GM18867 (cell line): Measurements from ENCODE around the gene FMN1.

Source experiments
- ATAC-seq: cut with Tn5 transposase; IDR thresholded peaks from one replicate; pipeline ENCODE4 v1.9.1; 2021; ENCODE audit warnings: mild to moderate bottlenecking, moderate library complexity; ENCODE audit not compliant: unreplicated experiment

FMN1 gene

DNA sequence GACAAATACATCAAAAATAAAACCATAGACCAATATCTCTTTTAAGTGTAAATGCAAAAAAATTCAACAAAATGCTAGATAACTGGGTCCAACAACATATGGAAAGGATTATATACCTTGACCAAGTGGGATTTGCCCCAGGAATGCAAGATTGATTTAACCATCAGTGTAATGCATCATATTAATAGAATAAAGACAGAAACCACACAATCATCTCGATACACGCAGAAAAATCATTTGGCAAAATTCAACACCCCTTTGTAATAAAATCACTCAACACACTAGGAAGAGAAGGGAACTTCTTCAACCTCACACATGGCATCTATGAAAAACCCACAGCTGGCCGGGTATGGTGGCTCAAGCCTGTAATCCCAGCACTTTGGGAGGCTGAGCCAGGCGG is 457.2 kb downstream of the FMN1 start:
- ATAC-seq = no peak

- no peak for ATAC-seq
These were observed 457.8 kb downstream of the FMN1 start for GRCh38 chr15:32736701-32737061.

DNA sequence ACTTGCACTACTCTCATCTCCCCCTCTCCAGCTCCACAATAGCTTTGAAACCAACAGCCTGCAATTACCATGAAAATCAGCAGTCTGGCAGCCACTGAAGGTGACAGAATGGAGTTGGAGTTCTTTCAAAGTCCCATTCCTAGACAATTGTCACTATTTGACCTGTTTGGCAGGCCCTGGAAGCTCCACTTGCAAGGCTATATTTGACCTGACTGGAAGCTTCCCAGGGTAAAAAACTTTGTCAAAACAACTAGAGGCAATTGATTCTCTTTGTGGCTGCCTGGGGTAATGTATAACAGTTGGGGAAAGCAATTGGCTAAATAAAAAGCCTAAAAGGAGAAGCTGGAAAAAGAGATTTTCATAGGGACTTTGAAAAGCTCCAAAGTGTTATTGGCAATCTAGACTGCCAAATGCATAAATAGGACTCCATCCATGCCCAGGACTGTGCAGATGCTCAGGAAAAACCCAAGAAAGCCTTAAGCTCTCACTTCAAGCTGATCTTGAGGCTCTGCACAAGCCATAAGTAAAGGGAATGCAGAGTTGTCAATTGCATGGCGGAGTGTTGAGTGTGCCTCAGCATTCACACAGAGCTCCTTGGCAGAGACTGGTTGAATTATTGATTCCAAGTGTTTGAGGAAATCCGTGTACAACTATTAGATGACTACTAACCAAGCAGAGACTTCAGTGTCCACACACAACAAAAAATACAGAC is 458.4 kb downstream of the FMN1 start:
- no peak for ATAC-seq

DNA sequence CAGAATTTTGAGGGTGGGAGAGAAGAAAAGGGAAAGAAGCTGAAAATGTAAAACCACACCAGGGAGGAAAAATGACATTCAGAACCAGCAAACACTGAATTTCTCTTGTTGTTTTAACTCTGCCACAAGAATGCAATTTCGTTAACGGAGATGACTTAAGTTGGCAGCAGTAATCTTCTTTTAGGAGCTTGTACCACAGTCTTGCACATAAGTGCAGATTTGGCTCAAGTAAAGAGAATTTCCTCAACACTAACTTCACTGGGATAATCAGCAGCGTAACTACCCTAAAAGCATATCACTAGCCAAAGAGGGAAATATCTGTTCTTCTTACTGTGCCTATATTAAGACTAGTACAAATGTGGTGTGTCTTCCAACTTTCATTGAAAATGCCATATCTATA is 461.2 kb downstream of the FMN1 start:
- ATAC-seq = no peak

- ATAC-seq = no peak
These were observed 461.8 kb downstream of the FMN1 start for GRCh38 chr15:32732574-32733157.

DNA sequence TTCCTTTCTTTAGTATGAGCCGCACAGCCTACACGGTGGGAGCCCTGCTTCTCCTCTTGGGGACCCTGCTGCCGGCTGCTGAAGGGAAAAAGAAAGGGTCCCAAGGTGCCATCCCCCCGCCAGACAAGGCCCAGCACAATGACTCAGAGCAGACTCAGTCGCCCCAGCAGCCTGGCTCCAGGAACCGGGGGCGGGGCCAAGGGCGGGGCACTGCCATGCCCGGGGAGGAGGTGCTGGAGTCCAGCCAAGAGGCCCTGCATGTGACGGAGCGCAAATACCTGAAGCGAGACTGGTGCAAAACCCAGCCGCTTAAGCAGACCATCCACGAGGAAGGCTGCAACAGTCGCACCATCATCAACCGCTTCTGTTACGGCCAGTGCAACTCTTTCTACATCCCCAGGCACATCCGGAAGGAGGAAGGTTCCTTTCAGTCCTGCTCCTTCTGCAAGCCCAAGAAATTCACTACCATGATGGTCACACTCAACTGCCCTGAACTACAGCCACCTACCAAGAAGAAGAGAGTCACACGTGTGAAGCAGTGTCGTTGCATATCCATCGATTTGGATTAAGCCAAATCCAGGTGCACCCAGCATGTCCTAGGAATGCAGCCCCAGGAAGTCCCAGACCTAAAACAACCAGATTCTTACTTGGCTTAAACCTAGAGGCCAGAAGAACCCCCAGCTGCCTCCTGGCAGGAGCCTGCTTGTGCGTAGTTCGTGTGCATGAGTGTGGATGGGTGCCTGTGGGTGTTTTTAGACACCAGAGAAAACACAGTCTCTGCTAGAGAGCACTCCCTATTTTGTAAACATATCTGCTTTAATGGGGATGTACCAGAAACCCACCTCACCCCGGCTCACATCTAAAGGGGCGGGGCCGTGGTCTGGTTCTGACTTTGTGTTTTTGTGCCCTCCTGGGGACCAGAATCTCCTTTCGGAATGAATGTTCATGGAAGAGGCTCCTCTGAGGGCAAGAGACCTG is 463.5 kb downstream of the FMN1 start:
- ATAC-seq = no peak

GRCh38 chr15:32729700-32730395 is 464.7 kb downstream of the FMN1 start:
- ATAC-seq = no peak

DNA sequence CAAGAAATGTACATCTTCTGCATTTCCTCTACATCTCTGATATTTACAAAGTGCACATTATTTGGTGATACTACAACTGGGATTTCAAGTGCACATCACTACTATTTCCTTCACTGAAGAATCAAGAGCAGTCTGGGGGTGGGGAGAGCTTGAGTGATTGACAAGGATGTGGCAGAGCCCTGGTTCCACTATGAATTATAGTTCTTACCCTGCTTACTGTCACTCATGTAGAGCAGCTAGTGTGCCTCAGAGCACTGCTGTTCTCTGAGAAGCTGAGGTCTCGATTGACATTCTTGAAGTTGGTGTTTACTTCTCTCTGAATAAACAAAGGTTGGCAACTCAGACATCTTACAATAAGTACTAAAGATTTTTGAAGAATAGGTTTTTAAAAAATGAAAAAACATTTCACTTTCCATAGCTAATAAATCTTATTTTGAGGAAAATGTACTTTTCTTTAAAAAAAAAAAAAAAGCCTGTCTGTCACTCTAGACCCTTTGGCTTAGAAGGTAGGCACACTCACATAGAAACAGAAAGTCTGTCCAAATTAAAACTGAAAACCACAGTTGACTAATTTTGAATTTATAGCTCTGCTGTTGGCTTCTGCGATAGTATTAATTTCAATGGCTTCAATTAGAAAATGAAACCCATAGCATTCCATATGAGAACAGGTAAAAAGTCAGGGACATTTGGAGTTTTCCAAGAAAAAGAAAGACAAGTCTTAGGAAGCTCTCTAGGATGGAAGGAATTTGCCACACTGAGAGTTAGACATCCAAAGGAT is 471.2 kb downstream of the FMN1 start:
- ATAC-seq = peak; percentile 94

DNA sequence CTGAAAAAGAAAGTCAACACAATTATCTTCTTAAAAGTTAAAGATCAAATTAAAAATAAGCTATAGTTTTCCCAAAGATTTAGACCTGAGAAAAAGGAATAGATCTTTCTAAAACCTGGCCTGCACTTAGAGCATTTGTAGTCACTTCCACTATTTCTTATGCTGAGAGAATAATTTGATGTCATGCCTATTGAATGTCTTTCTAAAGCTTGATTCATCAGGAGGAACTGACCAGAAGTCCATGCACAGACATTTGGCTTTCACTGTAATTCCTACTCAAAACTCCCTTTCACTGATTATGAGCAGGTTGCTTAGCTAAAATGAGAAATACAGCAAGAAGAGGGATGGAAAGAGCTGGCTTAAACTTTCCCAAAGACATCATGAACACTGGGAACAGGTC is 472.4 kb downstream of the FMN1 start:
- no peak for ATAC-seq

GRCh38 chr15:32721596-32721995 is 472.9 kb downstream of the FMN1 start:
- ATAC-seq = no peak

GRCh38 chr15:32718821-32719716 is 475.4 kb downstream of the FMN1 start:
- no peak for ATAC-seq

DNA sequence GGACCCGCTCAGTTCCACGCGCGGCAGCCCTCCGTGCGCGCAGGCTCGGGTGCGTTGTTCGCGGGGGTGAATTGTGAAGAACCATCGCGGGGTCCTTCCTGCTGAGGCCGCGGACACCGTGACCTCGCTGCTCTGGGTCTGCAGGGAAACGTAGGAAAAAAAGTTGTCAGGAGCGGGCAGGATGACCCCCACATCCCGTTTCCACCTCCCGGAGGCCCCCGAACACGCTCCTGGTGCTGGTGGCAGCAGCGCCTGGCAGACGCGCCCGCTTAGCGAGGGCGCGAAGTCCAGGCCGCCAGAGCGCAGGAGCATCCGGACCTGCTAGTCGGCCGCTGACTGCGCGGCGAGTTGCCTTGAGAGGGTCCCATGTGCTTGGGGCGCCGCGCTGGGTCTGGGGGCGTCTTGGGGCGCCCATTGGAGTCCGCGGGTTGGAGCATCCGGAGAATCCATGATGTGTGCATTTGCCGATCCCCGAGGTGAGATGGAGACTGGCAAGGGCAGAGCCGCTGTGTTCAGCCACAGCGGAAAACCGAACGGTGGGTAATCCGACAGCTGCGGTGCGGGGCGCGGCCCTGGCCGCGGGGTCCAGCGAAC is 476.2 kb downstream of the FMN1 start:
- no peak for ATAC-seq

DNA sequence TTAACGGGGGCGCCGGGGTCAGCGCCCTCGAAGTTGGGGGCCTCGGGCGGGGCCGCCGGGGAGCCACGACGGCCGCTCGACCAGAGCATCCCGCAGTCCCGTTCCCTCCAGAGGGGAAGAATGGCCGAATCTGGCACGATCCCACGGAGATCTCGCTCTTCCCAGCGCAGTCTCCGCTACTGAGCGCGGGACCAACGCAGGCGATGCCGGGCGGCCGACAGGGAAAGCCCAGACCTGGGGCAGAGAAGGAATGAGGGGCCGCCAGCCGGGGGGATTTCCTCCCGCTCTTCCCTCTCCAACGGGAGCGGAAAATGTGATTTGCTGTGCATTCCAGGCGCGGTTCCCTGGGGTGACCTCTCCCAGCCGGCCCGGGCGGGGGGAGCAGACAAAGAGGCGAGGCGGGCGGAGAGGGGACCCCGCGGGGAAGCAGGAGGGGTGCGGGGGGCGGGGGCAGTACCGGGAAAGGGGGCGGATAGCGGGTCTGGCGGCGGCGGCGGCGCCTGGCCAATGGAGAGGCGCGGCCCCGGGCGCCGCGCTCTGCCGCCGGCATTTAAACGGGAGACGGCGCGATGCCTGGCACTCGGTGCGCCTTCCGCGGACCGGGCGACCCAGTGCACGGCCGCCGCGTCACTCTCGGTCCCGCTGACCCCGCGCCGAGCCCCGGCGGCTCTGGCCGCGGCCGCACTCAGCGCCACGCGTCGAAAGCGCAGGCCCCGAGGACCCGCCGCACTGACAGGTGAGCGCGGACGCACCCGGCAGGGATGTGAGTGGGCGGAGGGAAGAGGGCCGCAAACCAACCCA is 476.9 kb downstream of the FMN1 start, which contains the start of gene GREM1:
Gene GREM1, plus strand, starts transcription at position 579 of the 801 bp plus-strand sequence. CDS start 12,687 bp downstream, outside the sequence.
- ATAC-seq = no peak

DNA sequence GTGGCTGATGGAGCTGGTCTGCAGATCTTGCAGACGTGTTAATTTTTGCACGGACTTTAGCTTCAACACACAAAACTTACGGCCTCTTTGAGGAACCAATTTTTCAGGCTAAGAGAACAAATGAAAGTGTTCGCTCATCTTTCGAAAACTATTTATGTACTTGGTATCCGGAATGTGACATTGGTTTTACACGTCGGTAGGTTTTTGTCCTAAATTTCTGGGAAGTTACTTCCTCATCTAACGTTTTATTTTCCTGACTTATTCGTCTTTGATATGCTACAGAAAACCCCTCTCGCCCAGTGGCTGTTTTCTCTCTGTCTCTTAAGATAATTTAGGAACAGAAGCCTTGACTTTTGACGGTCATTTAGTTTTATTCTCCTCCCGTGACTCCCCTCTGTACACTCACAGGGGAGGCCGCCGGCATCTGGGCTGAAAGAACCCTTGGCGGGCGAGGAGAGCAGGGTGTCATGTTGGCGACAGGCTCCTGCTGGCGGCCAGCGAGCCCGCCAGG is 477.5 kb downstream of the FMN1 start:
- no peak for ATAC-seq

DNA sequence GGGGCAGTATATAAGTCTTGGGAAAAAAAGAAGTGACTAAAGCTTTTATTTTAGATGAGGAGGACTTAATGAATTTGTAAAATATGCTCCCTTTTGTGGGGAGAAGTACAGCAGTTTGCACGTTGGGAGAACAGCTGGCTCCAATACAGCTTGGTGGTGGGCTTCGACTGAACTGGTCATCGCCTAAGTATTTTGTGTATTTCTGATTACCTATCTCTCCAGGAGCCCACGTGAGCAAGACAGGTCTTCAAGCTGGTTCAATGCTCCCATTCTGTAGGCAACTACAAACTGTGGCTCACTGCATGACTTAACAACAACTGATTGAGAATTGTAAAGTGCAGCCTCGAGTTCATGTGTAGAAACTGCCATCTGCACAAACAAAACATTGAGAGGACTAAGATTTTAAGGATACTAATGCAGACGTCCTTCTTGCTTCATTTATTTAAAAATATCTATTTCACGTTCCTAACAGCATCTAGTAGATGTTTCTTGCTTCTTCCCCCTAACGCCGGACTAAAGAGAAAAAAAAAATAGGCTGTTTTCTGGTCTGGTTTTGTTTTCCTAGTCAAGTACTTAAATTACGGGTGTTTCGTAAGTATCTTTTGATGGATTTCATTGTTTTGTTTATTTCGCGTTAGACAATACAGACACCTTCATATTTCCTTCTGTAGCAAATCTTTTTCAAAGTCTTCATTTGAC is 478.1 kb downstream of the FMN1 start:
- ATAC-seq = no peak
